ENCODE data around the gene KRT4. TPM values are rescaled to one million over a fixed set of nuclear protein-coding genes. Genes with fewer than 3 reads are reported as not detected.

The KRT4 gene
- total RNA-seq, 1 donor: not detected

- no peak for DNase-seq (ENCODE audit: low read depth in 2 of 3, low spot score in 2 of 3)
These were observed 56.3 kb downstream of the KRT4 start for GRCh38 chr12:52757449-52758176.

Small RNA genes within 50 kb of the gene (small RNA-seq; reads per million reads assigned to genes)
- gene AC107016.2: not detected

Other genes with a start within 250 kb of the KRT4 start
- not detected for gene KRT74, start 240.3 kb downstream of the KRT4 start, total RNA-seq
- gene KRT72, start 212.7 kb downstream of the KRT4 start, total RNA-seq: under 0.01 TPM
- 0.27 TPM for gene KRT73, start 195.6 kb downstream of the KRT4 start, total RNA-seq
- not detected for gene KRT2, start 161.9 kb downstream of the KRT4 start, total RNA-seq
- 1.1 TPM for gene KRT1, start 133.7 kb downstream of the KRT4 start, total RNA-seq
- not detected for gene KRT77, start 110.6 kb downstream of the KRT4 start, total RNA-seq
- gene KRT76, start 36.8 kb downstream of the KRT4 start, total RNA-seq: not detected
- not detected for gene KRT3, start 18.0 kb downstream of the KRT4 start, total RNA-seq
- under 0.01 TPM for gene KRT79, start 20.2 kb upstream of the KRT4 start, total RNA-seq
- not detected for gene KRT78, start 34.9 kb upstream of the KRT4 start, total RNA-seq
- gene KRT8, start 91.0 kb upstream of the KRT4 start, total RNA-seq: 7.3 TPM
- gene KRT18, start 135.0 kb upstream of the KRT4 start, total RNA-seq: 67.1 TPM
- 790 TPM for gene EIF4B, start 192.3 kb upstream of the KRT4 start, total RNA-seq
- 3.2 TPM for gene TNS2, start 235.9 kb upstream of the KRT4 start, total RNA-seq